ENCODE results near the gene EDEM1. TPM values are rescaled to one million over a fixed set of nuclear protein-coding genes. Genes with fewer than 3 reads are reported as not detected.

Gene EDEM1
- total RNA-seq, 1 donor from 2014 or later: 96.6 TPM

- intact Hi-C loops (cut with micrococcal nuclease): loop anchor here (1.0 to 5.0 kb wide), 4 partner anchors 10 to 367 kb away; partner anchors contain the start of genes ARL8B and EDEM1
These were observed 10.2 kb downstream of the EDEM1 start for GRCh38 chr3:5197470-5198312.

GRCh38 chr3:5198313-5198677 lies 10.8 kb downstream of the EDEM1 start:
- intact Hi-C loops (cut with micrococcal nuclease): loop anchor here (5.0 kb wide), 1 partner anchor 291 kb away; no protein-coding TSS in a partner anchor

- intact Hi-C loops (cut with micrococcal nuclease): loop anchor here (5.0 kb wide), 1 partner anchor 292 kb away; no protein-coding TSS in a partner anchor
These were observed 11.7 kb downstream of the EDEM1 start for GRCh38 chr3:5198986-5199731.

GRCh38 chr3:5201536-5201935 lies 14.0 kb downstream of the EDEM1 start:
- intact Hi-C loops (cut with micrococcal nuclease): no loop called here

GRCh38 chr3:5202222-5202621 lies 14.7 kb downstream of the EDEM1 start:
- intact Hi-C loops (cut with micrococcal nuclease): no loop called here

GRCh38 chr3:5205165-5205941 lies 17.8 kb downstream of the EDEM1 start:
- intact Hi-C loops (cut with micrococcal nuclease): no loop called here

GRCh38 chr3:5210926-5211325 lies 23.4 kb downstream of the EDEM1 start:
- intact Hi-C loops (cut with micrococcal nuclease): no loop called here

GRCh38 chr3:5212628-5213573 lies 25.4 kb downstream of the EDEM1 start:
- intact Hi-C loops (cut with micrococcal nuclease): no loop called here

- intact Hi-C loops (cut with micrococcal nuclease): no loop called here
These were observed 26.1 kb downstream of the EDEM1 start for GRCh38 chr3:5213574-5213966.

- intact Hi-C loops (cut with micrococcal nuclease): no loop called here
These were observed 26.8 kb downstream of the EDEM1 start for GRCh38 chr3:5214352-5214751.

GRCh38 chr3:5217824-5218595 lies 30.5 kb downstream of the EDEM1 start:
- intact Hi-C loops (cut with micrococcal nuclease): no loop called here

GRCh38 chr3:5218815-5219214 lies 31.3 kb downstream of the EDEM1 start:
- intact Hi-C loops (cut with micrococcal nuclease): no loop called here

- intact Hi-C loops (cut with micrococcal nuclease): no loop called here
These were observed 31.7 kb downstream of the EDEM1 start for GRCh38 chr3:5219216-5219615.

GRCh38 chr3:5220193-5220592 lies 32.7 kb downstream of the EDEM1 start:
- intact Hi-C loops (cut with micrococcal nuclease): no loop called here

- intact Hi-C loops (cut with micrococcal nuclease): no loop called here
These were observed 33.3 kb downstream of the EDEM1 start for GRCh38 chr3:5220667-5221431.

GRCh38 chr3:5221701-5222100 lies 34.2 kb downstream of the EDEM1 start:
- intact Hi-C loops (cut with micrococcal nuclease): no loop called here

- intact Hi-C loops (cut with micrococcal nuclease): no loop called here
These were observed 34.9 kb downstream of the EDEM1 start for GRCh38 chr3:5222283-5223005.

- intact Hi-C loops (cut with micrococcal nuclease): no loop called here
These were observed 39.3 kb downstream of the EDEM1 start for GRCh38 chr3:5226783-5227182.
